ENCODE measurements around the gene USP40. TPM values are rescaled to one million over a fixed set of nuclear protein-coding genes. Genes with fewer than 3 reads are reported as not detected.

Gene USP40
- total and polyA plus RNA-seq, 9 of the 15 experiments (the other 6 are each of a cell fraction or from before 2014, with no cell fraction given), result 5.5 to 15.0 (median 9.3) TPM

DNA sequence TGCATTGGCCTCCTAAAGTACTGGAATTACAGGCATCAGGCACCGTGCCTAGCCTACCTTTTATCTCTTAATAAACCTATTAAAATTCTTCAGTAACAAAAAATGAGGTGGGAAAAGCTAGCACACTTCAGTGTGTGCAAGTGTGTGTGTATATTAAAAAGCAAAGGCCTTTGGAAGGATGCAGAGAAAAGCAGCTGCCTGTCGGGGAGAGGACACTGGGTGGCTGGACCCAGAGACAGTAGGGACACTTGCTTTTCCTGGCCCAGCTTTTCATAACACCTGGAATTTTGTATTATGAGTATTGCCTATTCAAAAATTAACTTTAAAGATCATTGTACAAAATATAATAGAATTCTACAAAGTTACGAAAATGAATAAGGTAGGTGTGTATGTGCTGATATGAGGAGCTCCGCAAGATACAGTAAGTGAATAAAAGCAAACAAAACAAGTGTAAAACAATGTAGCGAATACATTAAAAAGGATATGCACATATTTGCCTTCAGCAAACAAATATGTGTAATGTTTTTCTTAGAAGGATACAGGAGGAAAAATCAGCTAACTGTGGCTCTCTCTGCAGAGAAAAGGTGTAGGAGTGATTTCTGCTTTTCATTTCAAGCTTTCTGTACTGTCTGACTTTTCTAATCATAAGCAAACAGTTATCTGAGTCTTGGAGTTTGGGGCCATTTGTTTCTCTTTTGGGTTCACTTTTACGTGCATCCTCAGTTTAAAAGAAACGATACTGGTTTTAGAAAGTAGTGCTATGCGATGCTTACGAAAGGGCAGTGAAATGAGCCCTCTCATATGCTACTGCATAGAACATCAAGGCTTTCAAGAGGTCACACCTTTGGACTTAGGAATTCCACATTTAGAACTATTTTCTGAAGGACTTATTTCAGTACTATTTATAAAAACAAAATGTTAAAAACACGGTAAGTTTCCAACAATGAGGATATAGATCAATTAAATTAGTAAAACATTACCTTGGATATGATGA is 70.8 kb downstream of the USP40 start (continued):
- TF ChIP-seq, protein P1, sequence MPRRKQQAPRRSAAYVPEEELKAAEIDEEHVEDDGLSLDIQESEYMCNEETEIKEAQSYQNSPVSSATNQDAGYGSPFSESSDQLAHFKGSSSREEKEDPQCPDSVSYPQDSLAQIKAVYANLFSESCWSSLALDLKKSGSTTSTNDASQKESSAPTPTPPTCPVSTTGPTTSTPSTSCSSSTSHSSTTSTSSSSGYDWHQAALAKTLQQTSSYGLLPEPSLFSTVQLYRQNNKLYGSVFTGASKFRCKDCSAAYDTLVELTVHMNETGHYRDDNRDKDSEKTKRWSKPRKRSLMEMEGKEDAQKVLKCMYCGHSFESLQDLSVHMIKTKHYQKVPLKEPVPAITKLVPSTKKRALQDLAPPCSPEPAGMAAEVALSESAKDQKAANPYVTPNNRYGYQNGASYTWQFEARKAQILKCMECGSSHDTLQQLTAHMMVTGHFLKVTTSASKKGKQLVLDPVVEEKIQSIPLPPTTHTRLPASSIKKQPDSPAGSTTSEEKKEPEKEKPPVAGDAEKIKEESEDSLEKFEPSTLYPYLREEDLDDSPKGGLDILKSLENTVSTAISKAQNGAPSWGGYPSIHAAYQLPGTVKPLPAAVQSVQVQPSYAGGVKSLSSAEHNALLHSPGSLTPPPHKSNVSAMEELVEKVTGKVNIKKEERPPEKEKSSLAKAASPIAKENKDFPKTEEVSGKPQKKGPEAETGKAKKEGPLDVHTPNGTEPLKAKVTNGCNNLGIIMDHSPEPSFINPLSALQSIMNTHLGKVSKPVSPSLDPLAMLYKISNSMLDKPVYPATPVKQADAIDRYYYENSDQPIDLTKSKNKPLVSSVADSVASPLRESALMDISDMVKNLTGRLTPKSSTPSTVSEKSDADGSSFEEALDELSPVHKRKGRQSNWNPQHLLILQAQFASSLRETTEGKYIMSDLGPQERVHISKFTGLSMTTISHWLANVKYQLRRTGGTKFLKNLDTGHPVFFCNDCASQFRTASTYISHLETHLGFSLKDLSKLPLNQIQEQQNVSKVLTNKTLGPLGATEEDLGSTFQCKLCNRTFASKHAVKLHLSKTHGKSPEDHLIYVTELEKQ (CRISPR knock-in tag; IDR thresholded peaks at IDR 0.05), result no peak
- TF ChIP-seq MAFF (IDR thresholded peaks at IDR 0.05; ENCODE audit: low read length) (no peak), POLR3A (IDR thresholded peaks at IDR 0.05; ENCODE audit: borderline replicate concordance, extremely low read depth, insufficient read depth, insufficient read length) (no peak), DIDO1 (tag; IDR thresholded peaks at IDR 0.05; ENCODE audit: low read depth) (no peak), ZNF146 (CRISPR knock-in tag; IDR thresholded peaks at IDR 0.05; ENCODE audit: unreplicated experiment) (no peak), NFRKB (IDR thresholded peaks at IDR 0.05; ENCODE audit: low read depth) (no peak), HDGF (IDR thresholded peaks at IDR 0.05) (no peak), FOXA1 (IDR thresholded peaks at IDR 0.05; ENCODE audit: borderline replicate concordance) (no peak), KLF13 (tag; IDR thresholded peaks at IDR 0.05; ENCODE audit: borderline replicate concordance, low read depth) (no peak), LEF1 (IDR thresholded peaks at IDR 0.05) (no peak), ERF (CRISPR knock-in tag; IDR thresholded peaks at IDR 0.05) (no peak), SAFB2 (IDR thresholded peaks at IDR 0.05; ENCODE audit: borderline replicate concordance, low read depth, low read length, severe bottlenecking) (no peak)
- TF ChIP-seq, protein P2, sequence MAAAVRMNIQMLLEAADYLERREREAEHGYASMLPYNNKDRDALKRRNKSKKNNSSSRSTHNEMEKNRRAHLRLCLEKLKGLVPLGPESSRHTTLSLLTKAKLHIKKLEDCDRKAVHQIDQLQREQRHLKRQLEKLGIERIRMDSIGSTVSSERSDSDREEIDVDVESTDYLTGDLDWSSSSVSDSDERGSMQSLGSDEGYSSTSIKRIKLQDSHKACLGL (CRISPR knock-in tag; IDR thresholded peaks at IDR 0.05; ENCODE audit: borderline replicate concordance, poor library complexity, severe bottlenecking), result no peak
